Activated CD4-positive, alpha-beta T cell treated with anti-CD3 and anti-CD28 coated beads, Interleukin-2, amount 50 U/mL, for 48 hours (primary cell): Measurements from ENCODE around the gene CYP46A1.

ENCODE experiments used
- DNase-seq, 2 experiments: peaks; one replicate each; pipeline ENCODE4 v3.0.0-alpha.2; 2020

The CYP46A1 gene

DNA sequence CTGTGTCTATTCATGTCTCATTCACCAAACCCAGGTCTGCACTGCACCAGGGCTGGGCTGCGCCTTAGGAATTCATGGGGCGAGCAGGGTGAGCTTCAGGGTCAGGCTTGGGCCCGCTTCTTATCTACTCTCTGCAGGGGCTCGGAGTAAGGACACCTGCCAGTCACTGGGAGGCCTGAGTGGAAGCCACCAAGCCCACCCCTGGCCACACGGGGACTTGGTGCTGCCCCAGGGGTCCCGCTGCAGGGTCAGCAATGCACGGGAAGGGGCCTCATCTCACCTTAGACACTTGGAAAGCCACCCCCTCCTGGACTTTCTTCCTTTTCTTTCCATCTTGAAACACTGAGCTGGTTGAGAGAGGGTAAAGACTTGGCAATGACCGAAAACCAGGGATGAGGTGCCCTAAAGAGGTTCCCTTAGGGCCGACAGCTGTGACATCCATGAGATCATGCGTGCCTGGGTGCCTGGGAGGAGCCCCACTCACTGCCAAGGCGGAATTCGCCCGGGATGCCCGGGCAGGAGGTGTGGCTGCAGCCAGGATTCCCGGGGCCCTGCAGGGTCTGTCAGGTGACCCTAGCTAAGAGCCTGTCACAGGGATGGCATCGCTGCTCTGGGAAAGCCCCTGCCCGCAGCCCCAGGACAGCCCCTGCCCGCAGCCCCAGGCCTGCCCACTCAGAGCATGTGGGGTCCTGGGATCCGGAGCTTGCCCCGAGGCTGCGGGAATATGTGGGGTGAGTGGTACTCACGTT, 63.7 kb downstream of the CYP46A1 start:
- DNase-seq: no peak

GRCh38 chr14:99748529-99748928, 64.4 kb downstream of the CYP46A1 start:
- DNase-seq: no peak

DNA sequence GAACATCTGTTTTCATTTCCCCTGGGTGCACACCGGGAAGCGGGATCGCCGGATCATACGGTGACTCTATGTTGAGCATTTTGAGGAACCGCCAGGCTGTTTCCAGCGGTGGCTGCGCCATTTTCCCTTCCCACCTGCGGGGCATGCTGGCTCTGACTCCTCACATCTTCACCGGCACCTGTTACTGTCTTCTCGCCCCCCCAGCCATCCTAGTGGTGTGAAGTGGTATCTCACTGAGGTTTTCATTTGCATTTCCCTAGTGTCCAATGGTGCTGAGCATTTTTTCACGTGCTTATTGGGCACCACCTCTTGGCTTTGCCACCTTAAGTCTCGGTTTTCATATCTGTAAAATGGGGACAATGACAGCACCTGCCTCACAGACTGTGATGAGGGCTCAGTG, 65.0 kb downstream of the CYP46A1 start:
- no peak for DNase-seq

- no peak for DNase-seq
Measured at GRCh38 chr14:99749763-99750715, 65.9 kb downstream of the CYP46A1 start.

GRCh38 chr14:99750746-99751450, 66.8 kb downstream of the CYP46A1 start:
- DNase-seq: no peak

- no peak for DNase-seq
Measured at GRCh38 chr14:99751539-99752485, 67.7 kb downstream of the CYP46A1 start.

GRCh38 chr14:99752486-99753121, 68.5 kb downstream of the CYP46A1 start:
- DNase-seq: no peak

GRCh38 chr14:99753225-99754140, 69.4 kb downstream of the CYP46A1 start:
- no peak for DNase-seq

- peak; percentile 34 to 54 for DNase-seq
Measured at GRCh38 chr14:99754141-99755067, 70.3 kb downstream of the CYP46A1 start.

DNA sequence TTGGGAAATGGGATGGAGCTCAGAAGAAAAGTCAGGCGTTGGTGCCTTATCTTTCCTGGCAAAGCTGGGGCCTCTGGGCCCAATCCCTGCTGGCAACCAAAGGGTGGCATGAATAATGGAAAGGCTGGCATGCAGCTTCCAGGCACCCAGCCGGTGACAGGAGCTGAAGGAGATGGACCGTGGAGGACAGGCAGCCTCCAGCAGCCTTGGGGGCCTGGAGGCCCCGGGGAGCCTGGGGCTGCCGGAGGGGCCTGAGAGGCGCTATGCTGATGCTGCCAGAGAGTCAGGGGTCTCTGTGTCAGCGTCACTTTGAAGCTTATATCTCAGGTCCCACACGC, 70.9 kb downstream of the CYP46A1 start:
- no peak for DNase-seq

DNA sequence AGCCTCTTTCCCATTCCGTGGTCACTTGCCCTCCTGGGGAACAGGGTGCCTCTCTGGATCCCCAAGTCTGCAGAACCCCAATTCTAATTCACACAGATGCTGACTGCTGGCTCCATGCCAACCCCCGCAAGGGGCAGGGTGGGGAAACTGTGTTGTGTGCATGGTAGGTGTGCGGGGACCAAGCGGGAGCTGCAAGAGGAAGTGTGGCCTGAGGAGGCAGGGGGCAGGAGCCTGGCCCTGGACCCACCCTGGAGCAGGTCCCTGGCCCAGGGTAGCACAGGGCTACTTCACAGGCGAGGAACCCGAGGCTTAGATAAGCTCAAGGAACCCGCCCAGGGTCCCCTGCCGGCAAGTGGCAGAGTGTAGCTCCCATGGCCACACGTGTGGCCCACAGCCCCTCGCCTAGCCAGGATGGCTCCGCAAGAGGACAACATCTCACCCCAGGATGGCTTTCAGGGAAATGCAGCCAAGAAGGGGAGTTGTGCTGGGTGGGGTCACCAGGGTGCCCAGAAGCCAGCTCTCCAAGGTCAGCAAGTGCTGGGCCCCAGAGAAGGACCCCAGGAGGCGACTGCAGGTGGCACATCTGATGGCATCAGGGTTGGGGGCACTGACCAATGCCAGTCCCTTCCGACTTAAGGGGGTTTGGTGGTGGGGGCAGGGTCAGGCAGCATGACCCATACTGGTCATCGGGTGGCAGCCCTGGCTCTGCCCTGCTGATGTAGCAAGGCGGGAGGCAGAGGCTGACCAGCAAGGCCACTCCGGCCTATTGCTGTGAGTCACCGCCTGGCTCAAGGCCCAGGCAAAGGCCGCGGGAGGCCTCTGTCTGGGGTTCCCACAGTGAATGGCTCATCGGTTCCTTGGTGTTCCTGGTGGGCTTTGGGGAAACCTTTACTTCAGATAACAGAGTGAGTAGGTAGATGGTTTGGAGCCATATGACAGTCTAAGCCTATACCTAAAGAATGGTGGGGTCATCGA, 71.8 kb downstream of the CYP46A1 start:
- DNase-seq: no peak

DNA sequence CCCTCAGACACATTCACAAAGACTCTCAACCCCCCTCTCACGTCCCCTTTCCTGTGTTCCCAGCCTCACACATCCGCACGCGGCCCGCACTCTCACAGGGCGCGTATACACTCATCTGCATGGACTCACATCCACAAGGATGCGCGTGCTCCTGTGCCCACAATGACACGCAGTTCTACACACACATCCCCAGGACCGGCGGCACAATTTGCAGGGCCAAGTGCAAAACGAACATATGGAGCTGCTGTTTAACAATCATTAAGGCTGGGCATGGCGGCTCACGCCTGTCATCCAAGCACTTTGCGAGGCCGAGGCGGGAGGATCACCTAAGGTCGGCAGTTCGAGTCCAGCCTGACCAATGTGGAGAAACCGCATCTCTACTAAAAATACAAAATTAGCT, 72.7 kb downstream of the CYP46A1 start:
- DNase-seq: no peak

GRCh38 chr14:99757331-99758070, 73.4 kb downstream of the CYP46A1 start:
- peak in 1 of 2 experiments; percentile 30 for DNase-seq

- peak; percentile 27 to 38 for DNase-seq
Measured at GRCh38 chr14:99758121-99758821, 74.2 kb downstream of the CYP46A1 start.

- DNase-seq: no peak
Measured at GRCh38 chr14:99758872-99759545, 74.9 kb downstream of the CYP46A1 start.

- no peak for DNase-seq
Measured at GRCh38 chr14:99759546-99759925, 75.4 kb downstream of the CYP46A1 start.
